HT1080 (cell line): ENCODE results near the gene SMARCB1. TPM values are rescaled to one million over a fixed set of nuclear protein-coding genes. Genes with fewer than 3 reads are reported as not detected.

Experiments used
- DNase-seq: peaks from one replicate; pipeline ENCODE4 v3.0.0-alpha.2; 2015; ENCODE audit warnings: low read depth
- polyA plus RNA-seq, 2 experiments: library from polyadenylated mRNA; depleted of rRNA; stranded (reverse); fragments of >200 nt; gene quantifications; 2 replicates each; pipeline ENCODE4 v1.2.3, GENCODE V29; 2015
- total RNA-seq: library from RNA; depleted of rRNA; stranded (reverse); fragments of >200 nt; shearing (Covaris generic); gene quantifications from 2 replicates; pipeline ENCODE4 v1.2.3, GENCODE V29; 2014; rRNA removed

Gene SMARCB1
- total RNA-seq: 88.6 and 107 TPM in 2 replicates
- polyA plus RNA-seq (2015; cell fraction: cytosol; rRNA removed): 113 and 130 TPM in 2 replicates
- polyA plus RNA-seq (2015; cell fraction: nucleus; rRNA removed): 63.3 and 72.1 TPM in 2 replicates

DNA sequence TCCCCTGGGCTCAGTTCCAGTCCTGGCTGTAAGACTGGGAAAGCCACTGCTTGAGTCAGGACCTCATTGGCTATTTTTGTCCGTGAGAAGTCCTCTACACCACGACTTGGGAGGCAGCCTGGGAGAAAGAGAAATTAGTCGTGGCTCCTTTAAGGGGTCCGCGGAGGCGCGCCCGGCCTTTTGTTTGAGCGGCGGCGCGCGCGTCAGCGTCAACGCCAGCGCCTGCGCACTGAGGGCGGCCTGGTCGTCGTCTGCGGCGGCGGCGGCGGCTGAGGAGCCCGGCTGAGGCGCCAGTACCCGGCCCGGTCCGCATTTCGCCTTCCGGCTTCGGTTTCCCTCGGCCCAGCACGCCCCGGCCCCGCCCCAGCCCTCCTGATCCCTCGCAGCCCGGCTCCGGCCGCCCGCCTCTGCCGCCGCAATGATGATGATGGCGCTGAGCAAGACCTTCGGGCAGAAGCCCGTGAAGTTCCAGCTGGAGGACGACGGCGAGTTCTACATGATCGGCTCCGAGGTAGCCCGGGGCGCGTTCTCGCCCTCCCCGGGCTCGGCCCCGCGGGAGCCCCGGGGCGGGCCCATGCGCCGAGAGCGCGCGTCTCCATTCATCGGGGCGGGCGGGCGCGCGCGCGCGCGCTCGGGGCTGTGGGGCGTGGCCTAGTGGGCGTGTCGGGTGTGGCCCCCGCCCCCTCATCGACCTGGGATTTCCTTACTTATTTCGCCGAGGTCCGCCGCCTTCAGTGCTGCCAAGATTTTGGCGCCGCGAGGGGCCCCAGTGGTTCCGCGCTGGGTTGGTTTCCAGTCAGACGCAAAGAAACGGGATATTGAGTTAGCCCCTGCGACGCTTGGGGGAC lies at the start of gene SMARCB1:
SMARCB1 (plus strand) TSS at position 215 of the 848 bp plus-strand sequence; CDS start at position 419, 204 bp downstream.
- peak; percentile 87 for DNase-seq

DNA sequence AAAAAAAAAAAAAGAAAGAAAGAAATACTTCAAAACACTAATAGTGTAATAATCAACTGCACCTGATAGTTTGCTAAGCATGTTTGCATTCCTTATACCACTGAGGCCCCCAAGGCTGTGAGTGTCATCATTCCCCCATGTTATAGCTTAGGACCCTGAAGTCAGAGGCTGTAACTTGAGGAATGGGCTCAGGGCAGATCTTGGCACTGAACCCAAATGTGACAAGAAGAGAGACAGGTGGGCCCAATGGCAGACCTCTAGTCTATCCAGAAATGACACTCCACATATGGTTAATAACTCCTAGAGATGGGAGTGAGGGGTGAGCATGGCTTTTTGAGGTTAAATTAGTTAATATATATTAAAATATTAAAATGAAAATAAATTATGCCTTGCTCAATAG lies 49.1 kb upstream of the SMARCB1 start:
- DNase-seq: no peak

DNA sequence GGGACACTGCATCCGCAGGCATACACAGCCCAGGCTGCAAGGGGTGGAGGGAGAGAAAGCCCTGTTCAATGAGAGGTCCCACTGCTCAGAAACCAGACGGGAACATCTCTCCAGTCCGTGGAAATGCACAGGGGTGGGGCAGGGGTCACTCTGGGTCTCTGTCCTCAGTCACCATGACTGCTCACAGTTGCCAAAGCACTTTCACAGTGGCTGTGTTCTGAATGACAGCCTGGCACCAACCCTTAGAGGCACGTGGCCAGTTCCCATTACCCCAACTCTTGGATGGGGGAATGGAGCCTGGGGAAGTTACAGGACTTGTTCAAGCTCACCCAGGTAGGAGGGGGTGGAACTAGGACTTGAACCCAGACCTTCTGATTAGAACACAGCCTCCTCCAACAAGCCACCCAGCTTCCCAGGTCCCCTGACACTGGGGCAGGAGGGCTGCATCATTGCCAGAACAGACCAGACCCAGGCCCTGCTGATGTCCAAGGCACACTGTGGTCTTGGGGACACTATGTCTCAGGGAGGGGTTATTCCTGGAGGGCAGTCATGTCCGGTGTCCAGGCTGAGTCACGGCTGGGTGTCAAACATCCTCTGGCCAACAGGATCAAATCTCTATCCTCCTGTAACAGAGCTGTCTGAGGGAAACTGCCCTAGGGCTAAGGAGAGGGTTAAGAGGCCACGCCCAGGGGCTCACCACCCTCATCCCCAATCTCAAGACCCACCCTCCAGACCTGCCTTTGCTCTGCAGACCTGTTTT lies 44.1 kb upstream of the SMARCB1 start:
- no peak for DNase-seq

DNA sequence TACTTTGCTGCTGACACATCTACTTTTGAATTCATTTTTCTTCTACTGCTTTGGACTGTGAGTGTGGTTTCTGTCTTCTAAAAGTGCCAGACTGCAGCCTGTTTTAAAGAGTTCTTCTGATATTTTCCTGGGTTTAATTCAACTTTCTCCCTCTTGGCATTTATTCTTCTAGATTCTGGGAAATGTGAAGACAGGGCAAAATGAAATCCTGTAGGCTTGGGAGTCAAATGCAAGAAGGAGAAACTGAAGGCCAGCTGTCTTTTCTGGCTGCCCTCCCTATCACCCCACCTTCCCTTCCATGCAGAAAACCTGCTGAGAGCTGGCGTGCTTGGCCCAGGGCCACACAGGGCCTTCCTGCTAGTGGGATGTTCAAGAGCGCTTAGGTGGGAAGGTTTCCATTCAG lies 43.5 kb upstream of the SMARCB1 start:
- DNase-seq: no peak

DNA sequence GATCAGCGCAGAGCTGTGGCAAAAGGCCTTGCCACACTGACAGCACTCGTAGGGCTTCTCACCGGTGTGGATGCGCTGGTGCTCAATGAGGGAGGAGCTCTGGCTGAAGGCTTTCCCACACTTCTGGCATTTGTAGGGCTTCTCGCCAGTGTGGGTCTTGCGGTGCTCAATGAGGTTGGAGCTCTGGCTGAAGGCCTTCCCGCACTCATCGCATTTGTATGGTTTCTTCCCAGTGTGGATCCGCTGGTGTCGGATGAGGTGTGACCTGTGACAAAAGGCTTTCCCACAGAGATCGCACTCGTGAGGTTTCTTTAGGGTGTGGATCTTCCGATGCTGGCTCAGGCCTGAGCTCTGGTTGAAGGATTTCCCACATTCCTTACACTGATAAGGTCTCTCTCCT lies 42.8 kb upstream of the SMARCB1 start:
- no peak for DNase-seq

- no peak for DNase-seq
These were observed 42.3 kb upstream of the SMARCB1 start for GRCh38 chr22:23744485-23744884.

DNA sequence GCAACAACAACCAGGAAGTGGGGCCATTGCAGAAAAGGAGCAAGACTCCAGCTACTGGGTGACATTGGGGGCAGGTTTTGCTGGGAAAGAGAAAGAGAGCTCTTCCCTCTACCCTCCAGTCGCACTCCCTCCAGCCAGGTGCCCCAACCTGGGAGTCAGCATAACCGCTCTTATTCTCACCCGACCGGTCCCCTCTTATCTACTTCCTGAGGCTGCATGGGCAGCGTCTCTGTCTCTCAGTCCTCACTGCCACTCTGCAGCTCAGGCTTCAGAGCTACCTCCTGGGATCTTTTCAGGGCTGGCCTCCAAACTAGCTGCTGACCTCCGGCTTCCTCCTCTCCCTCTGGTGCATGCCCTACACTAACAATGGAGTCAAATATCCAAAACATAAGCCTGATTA lies 41.0 kb upstream of the SMARCB1 start:
- no peak for DNase-seq

GRCh38 chr22:23749841-23750301 lies 36.9 kb upstream of the SMARCB1 start:
- no peak for DNase-seq

- no peak for DNase-seq
These were observed 36.4 kb upstream of the SMARCB1 start for GRCh38 chr22:23750367-23750713.

DNA sequence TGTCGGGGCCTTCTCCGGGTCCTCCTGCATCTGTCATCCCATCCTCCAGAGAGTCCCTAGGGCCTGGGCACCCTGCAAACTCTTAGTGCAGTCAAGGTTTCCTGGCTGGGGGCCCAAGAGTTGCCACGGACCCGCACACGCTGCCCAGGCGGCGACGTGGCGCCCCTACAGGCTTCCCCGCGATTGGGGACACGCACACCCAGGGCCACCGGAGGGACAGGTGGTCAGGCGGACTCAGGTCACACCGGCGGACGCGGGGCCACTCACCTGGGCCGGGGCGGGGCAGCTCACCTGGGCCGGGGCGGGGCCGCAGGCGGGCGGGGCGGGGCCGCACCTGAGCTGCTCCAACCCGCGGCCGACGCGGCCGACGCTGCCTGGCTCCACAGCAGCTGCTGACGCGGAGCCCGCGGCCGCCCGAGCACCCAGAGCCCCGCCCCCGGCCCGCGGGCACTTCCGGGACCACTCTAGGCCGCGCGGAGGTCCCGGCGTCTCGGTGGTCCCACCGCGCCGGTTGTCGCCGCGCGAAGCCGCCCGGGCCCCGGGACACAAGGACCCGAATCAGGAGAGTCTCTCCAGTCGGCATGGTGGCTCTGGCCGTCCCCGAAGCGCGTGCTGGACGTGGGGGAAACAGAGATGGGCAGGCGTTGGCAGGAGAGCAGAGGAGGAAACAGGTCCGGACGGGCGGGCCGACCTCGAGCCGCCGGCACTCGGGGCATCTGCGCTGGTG lies 35.9 kb upstream of the SMARCB1 start, which contains the start of gene ZNF70:
ZNF70 (minus strand) TSS at position 399 of the 727 bp plus-strand sequence. CDS start 5,972 bp downstream, outside the sequence.
- peak; percentile 71 for DNase-seq

DNA sequence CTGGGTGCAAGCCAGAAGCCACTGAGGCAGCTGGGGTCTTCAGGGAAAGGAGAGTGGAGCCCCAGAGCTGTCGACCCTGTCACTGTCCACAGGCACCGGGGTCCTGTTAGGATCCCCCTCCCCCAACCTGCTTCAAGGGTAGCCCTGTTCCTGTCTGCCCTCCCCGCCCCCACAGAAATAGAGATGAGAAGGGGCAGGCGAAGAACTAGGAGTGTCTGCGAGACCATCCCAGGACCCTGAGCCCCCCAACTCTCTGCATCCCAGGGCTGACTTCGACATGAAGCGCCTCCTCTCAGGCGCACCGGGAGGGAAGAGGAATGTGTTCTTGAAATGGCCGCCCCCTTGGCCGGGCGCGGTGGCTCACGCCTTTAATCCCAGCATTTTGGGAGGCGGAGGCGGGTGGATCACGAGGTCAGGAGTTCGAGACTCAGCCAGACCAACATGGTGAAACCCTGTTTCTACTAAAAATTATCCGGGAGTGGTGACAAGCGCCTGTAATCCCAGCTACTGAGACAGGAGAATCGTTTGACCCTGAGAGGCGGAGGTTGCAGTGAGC lies 35.2 kb upstream of the SMARCB1 start:
- no peak for DNase-seq

GRCh38 chr22:23752090-23752691 lies 34.6 kb upstream of the SMARCB1 start:
- no peak for DNase-seq

GRCh38 chr22:23752750-23753149 lies 34.0 kb upstream of the SMARCB1 start:
- no peak for DNase-seq

DNA sequence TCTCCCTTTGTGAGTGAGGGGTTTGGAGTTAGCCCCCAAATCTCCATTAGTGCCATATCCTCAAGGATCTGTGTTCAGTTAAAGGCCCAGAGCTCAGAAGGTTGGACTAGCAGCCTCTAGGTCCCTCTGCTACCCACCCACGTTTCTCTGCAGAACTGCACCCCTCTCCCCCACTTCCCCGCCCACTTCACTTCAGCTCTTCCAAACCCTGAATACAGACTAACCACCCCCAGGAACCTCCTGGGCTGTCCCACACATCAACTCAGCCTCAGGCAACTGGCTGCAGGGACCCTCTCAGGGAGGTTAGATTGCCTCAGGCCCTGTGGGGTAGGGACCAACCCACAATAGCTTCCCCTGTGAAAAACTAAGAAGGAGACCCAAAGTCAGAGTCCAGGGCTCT lies 33.4 kb upstream of the SMARCB1 start:
- DNase-seq: no peak

DNA sequence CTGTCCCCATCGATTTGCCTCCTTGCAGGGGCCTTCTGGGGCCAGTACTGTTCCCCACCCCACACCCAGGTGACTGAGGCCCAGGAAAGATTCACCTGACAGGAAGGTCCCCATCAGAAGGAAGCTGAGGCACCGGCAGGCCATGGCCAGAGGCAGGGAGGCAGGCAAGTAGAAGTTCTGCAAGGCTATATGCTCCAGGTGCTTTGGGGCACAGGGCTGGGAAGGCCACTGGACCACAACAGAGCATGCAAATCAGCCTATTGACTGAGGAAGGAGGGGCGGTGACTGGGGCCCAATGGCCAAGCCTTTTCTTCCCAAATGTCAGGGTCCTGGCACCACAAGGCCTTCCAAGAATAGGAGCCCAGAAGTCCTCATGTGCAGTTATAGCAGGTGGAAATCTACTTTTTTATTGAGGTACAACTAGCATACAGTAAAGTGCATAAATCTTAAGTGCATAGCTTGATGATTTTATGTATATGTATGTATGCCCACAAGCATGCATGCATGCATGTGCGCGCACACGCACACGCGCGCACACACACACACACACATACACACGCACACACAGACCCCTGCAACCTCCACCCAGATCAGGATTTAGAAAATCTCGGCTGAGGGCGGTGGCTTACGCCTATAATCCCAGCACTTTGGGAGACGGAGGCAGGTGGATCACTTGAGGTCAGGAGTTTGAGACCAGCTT lies 32.4 kb upstream of the SMARCB1 start, which contains the start of gene VPREB3:
VPREB3 (minus strand) TSS at position 206 of the 700 bp plus-strand sequence; CDS start at position 144, 62 bp downstream.
- DNase-seq: no peak

DNA sequence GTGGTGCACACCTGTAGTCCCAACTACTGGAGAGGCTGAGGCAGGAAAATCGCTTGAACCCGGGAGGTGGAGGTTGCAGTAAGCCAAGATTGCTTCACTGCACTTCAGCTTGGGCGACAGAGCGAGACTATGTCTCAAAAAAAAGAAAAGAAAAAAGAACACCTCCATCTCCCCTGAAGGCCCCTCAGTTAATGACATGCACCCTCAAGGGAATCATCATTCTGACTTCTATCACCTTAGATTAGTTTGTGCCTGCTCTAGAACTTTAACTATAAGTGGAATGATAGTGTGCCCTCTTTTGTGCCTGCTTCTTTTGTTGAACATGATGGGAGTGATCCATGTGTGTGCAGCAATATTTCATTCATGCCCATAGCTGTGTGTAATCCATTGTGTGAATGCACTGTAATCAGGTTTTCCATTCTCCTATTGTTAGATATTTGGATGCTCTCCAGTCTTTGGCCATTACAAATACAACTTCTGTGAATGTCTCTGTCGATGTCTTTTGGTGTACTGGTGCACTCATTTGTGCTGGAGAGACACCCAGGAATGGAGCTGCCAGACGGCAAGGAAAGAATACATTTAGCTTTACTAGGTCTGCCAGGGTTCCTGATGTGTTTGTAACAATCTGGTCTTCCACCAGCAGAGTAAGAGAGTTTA lies 31.7 kb upstream of the SMARCB1 start:
- DNase-seq: no peak

DNA sequence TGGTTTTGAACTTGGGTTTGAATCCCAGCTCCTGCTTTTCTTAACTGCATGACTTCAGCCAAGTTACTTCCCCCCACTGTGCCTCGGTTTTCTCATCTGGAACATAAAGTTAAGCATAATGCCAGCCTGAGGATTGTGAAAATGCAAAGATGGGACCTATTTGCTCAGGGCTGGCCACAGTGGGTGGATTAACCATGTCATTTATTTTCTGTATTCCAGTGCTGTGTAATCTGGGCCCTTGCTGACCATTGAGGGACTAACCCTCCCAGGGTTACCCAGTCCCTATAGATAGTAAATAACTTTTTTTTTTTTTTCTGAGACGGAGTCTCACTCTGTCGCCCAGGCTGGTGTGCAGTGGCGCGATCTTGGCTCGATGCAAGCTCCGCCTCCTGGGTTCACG lies 31.1 kb upstream of the SMARCB1 start:
- DNase-seq: no peak

DNA sequence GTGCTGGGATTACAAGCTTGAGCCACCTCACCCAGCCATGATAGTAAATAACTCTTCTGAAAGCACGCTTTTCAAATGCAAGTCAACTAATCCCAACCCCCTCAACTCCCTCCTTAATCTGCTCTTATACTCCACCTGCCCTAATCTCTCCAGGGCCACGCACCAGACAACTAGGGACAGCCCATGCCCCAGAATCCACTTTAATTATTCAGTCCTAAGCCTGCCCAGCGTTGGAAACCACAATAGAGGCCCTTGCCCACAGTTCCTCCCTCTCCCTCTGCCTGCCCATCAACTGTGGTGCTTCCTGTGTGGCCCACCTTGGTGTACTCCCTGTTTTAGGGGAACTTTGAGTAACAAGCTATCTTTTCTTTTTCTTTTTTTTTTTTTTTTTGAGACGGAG lies 29.9 kb upstream of the SMARCB1 start:
- DNase-seq: no peak

DNA sequence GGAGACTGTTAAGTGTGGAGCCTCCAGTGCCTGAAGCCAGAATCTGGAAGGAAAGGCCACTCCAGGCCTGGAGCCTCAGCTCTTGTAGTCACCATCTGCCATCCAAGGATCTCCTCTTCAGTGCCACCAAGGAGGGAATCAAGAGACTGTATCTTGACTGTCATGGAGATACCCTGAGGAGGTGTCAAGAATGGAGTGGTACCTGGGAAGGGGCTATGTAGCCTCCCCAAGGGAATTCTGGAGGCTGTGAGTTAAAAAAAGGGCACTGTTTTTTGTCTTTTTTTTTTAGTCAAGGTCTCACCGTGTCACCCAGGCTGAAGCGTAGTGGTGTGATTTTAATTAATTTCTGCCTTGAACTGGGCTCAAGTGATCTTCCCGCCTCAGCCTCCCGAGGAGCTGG lies 27.2 kb upstream of the SMARCB1 start:
- no peak for DNase-seq
